Astrocyte of the hippocampus (primary cell): ENCODE results near the gene GRK3.

Experiments used
- DNase-seq: peaks from one replicate; pipeline ENCODE4 v3.0.0; 2011; ENCODE audit warnings: low read depth, low spot score

The GRK3 gene

GRCh38 chr22:25735650-25736049, 171.2 kb downstream of the GRK3 start:
- no peak for DNase-seq

GRCh38 chr22:25736378-25737011, 172.0 kb downstream of the GRK3 start:
- no peak for DNase-seq

DNA sequence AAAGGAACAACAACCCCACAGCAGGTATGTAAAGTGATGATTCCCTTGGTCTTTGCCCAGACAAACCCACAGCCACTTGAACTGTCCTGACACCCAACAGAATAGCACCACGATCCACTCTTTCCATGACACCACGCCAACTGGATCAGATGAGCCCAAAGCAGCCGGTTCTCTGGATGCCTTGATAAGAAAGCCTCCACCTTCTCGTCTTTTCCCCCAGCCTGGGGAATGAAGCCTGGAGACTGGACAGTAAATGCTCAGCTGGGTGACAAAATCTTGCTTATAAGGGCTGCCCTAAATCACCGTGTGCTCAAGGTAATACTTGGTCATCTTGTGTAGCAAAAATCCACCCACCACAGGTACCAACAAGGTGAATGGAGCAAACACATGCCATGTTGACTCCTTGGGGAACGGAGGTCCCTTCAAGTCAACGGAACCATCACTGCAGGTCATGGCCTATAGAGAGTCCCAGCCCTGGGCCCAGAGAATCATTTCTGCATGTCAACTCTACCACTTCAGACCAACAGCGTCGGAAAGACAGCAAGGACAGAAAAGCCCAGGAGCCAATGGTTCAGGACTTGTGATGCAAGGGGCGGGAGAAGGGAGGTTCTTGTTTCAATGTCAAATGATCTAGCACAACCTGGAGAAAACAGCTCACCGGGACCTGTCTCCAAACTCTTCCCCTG, 175.3 kb downstream of the GRK3 start:
- no peak for DNase-seq

DNA sequence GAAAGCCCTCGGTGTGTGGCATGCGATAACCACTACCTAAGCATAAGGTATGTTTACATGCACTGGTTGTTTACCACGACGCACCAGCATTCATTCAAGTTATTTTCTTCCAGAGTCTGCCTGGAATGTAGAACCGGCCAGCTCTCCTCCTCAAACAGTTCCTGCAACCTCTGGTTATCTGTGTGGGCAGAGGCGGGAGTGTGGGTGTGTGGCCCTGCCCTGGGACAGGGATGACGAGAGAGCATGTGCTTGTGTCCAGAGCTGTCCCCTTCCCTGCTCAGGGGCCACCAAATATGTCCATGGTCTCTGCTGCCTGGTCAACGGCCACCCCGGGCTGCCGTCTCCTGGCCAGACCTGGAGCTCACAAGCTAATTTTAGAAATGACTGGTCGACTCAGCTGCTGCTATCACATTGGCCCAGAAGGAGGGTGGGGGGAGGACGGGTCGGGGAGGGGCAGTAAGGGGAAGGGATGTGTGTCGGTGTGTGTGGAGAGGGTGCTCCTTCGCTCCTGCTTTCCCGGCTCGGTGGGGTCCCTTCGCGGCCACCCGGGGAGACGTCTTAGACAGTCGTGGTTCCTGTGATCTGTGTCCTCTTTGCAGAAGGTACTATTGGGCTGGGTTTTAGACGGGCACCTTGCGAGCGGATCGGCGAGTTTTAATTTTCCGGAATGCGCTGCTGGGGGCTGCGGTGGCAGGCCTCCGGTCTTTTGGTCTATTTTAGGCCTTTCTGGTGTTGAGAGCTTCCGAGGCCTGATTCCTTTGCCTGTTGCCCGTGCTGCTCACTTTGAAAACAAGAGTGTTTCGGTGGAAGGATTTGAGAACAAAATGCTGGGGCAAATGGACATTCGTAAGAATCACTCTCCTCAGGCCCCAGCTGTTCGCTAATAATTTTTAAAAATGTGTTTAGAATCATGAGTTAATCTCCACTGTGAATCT, 177.5 kb downstream of the GRK3 start, which contains the start of gene MYO18B:
Gene MYO18B (plus strand): TSS at position 497 of the 935 bp plus-strand sequence. CDS start 18,905 bp downstream, outside the sequence.
- no peak for DNase-seq

DNA sequence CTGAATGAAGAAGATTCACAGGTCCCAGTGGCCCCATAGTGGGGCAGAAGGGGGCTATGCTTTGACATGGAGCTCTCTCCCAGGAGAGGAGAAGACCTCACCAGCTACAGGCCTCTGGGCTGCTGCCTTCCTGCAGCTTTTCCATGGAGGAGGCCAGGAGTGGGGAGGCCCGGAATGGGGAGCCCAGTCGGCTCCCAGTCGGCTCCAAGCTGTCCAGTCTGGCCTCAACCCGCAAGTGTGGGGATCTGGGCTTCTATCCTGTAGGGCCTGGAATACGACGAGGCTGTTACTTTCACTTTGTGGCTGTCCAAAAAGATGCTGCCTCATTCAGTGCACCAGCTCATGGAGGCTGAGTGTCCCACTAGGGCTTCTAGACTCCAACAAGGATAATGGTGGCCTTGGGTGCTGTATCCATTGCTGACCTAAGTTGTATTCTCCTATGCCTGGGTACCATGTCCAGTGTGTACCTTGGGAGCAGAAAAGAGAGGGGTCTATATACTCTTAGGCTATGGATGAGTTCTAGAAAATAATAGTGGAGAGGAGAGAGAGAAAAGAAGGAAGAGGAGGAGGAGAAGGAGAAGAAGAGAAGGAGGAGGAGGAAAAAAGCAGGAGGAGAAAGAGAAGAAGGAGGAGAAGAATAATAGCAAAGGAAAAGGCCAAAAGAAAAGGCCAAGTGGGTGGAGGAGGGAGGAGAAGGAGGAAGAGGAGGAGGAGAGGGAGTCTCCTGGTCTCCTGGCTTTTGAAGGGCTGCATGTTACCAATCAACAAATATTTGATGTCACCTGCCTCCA, 178.6 kb downstream of the GRK3 start:
- DNase-seq = no peak

DNA sequence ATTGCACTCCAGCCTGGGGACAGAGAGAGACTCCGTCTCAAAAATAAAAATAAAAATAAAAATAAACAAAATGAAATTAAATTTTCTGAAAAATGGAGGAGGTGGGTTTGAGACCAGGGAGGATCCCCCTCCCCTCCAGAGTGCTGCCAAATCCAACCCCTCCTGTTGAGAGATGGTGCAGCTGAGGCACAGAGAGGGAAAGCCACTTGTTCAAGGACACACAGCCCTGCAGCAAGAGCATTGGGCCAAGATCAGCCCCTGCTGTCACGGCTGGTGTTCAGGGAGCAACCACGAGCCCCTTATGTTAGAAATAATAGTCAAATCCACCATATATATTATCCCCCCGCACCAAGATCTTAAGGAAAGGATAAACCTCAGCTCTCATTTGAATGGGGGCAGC, 180.2 kb downstream of the GRK3 start:
- DNase-seq = no peak

DNA sequence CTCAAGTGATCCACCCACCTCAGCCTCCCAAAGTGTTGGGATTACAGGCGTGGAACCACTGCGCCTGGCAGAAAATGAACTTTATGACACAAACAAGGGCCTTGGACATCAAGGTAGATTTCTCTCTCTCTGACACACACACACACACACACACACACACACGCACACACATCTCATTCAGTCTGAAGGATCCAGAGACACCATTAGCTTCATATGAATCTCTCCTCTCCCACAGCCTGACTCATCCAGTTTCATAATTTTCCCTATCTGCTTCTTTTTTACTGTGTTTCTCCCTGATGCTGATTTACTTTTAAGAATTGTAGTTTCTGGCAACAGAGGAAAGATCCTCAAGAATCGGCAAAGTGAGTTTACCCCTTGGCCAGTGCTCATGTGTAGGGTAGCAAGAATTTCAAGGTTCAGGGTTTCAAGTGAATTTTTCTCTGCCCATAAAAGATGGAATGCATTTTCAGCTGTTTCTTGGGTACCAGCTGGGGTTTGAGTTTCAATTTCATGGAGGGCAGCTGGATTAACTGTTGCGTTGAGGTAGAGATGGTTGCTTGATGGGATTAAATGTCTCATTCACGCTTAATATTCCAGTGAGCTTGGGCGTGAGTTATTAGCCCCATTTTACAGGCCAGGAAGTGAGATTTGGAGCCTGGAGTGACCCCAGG, 181.0 kb downstream of the GRK3 start:
- no peak for DNase-seq

GRCh38 chr22:25746012-25746373, 181.5 kb downstream of the GRK3 start:
- peak; percentile 64 for DNase-seq

- DNase-seq = peak; percentile 96
Measured at GRCh38 chr22:25747245-25747944, 182.9 kb downstream of the GRK3 start.

GRCh38 chr22:25748140-25748539, 183.7 kb downstream of the GRK3 start:
- DNase-seq = no peak

DNA sequence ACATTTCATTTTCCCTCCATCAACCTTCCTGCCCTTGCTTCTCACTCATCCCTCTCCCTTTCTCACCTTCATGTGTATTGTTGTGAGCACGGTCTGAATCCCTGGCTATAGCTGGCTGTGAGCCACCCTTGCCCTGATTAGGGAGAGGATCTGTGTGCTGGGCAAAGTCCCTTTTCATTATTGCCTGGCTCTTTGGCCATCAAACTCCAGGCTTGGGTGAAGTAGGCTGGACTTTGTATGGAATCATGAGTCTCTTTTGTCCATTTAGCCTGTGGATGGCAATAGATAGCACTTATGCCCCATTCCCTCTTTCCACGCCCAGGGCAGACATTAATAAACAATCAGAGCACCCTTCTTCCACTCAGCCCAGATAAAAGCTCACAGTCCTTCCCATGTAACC, 184.2 kb downstream of the GRK3 start:
- no peak for DNase-seq

DNA sequence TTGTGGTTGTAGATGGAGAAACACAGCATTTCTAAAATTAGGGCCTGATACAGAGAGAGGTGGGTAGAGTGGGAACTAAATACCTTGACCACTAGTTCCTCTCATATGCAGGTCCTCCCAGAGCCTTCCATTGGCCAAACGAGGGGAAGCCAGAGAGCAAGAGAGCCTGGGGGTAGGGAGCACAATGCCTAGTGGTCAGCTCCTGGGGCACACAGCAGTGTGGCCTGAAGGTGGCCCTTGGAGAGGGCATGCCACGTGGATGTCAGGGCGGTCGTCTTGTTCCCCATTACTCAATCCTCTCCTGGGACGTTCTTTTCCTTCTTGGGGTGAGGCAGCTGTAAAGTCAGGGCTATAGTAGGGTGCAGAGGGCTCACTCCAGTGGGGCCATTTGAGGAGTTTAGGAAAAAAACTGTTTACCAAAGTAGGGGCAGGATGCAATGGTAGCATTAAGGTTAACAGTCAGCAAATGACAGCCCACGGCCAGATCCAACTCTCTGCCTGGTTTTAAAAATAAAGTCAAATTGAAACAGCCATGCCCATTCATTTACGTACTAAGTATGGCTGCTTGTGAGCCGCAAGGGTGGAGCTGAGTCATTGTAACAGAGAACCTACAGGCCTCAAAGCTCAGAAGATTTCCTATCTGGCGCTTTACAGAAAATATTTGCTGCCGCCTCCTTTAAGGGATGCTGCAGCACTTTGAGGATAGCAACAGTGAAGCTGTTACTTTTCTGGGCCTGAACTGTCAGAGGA, 185.1 kb downstream of the GRK3 start:
- DNase-seq = no peak

GRCh38 chr22:25750569-25751173, 186.2 kb downstream of the GRK3 start:
- DNase-seq = no peak

- no peak for DNase-seq
Measured at GRCh38 chr22:25751174-25751581, 186.7 kb downstream of the GRK3 start.

DNA sequence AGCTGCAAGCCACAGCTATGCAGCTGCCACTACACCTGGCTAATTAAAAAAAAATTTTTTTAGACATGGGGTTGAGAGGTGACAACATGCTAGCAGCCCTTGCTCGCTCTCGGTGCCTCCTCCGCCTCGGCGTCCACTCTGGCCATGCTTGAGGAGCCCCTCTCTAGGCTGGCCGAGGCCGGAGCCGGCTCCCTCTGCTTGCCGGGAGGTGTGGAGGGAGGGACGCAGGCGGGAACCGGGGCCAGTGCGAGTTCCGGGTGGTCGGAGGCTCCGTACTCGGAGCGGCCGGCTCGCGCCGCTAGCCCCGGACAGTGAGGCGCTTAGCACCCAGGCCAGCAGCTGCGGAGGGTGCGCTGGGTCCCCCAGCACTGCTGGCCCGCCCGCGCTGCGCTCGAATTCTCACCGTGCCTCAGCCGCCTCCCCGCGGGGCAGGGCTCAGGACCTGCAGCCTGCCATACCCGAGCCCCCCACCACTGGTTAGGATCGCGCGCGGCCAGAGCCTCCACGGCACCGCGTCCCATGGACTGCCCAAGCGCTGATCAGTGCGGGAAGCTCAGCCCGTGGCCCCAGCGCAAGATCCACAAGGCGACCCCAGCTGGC, 188.2 kb downstream of the GRK3 start:
- DNase-seq = no peak

DNA sequence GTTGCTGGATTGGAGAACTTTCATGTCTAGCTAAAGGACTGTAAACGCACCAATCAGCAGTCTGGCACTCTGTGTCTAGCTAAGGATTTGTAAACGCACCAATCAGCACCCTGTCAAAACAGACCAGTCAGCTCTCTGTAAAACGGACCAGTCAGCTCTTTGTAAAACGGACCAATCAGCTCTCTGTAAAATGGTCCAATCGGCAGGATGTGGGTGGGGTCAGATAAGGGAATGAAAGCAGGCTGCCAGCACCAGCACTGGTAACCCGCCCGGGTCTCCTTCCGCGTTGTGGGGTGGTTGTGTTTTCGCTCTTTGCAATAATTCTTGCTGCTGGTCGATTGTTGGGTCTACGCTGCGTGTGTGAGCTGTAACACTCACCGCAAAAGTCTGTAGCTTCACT, 188.8 kb downstream of the GRK3 start:
- no peak for DNase-seq

GRCh38 chr22:25754527-25755202, 190.2 kb downstream of the GRK3 start:
- DNase-seq = peak; percentile 92

- no peak for DNase-seq
Measured at GRCh38 chr22:25757686-25758085, 193.2 kb downstream of the GRK3 start.
